HG02973 (cell line): Measurements from ENCODE around the gene PLEKHG3.
"Not testable (repeated sequence)": the region's sequence is repeated elsewhere in the genome, so short reads cannot be mapped to it uniquely, and the experiment has no call there.

Experiments used
- ATAC-seq: cut with Tn5 transposase; IDR thresholded peaks from one replicate; pipeline ENCODE4 v1.9.1; 2021; ENCODE audit warnings: moderate library complexity; ENCODE audit not compliant: unreplicated experiment

PLEKHG3 gene

GRCh38 chr14:64704143-64704742 lies at the start of gene PLEKHG3:
PLEKHG3 (plus strand) TSS chr14:64704424; CDS start chr14:64727632, 23,208 bp downstream.
- ATAC-seq: no peak

- ATAC-seq: no peak
Measured at GRCh38 chr14:64654901-64655300, 49.3 kb upstream of the PLEKHG3 start.

- no peak for ATAC-seq
Measured at GRCh38 chr14:64656986-64657385, 47.2 kb upstream of the PLEKHG3 start.

GRCh38 chr14:64658201-64658600 lies 46.0 kb upstream of the PLEKHG3 start:
- no peak for ATAC-seq

- not testable (repeated sequence) for ATAC-seq
Measured at GRCh38 chr14:64658700-64659264, 45.4 kb upstream of the PLEKHG3 start.

GRCh38 chr14:64659366-64659765 lies 44.9 kb upstream of the PLEKHG3 start:
- no peak for ATAC-seq

- no peak for ATAC-seq
Measured at GRCh38 chr14:64663174-64663573, 41.0 kb upstream of the PLEKHG3 start.

GRCh38 chr14:64671591-64671990 lies 32.6 kb upstream of the PLEKHG3 start:
- ATAC-seq: no peak

GRCh38 chr14:64673316-64673715 lies 30.9 kb upstream of the PLEKHG3 start:
- ATAC-seq: no peak

- no peak for ATAC-seq
Measured at GRCh38 chr14:64673748-64674147, 30.5 kb upstream of the PLEKHG3 start.

GRCh38 chr14:64674829-64675228 lies 29.4 kb upstream of the PLEKHG3 start:
- ATAC-seq: no peak

GRCh38 chr14:64675312-64675711 lies 28.9 kb upstream of the PLEKHG3 start:
- no peak for ATAC-seq

GRCh38 chr14:64676410-64677008 lies 27.7 kb upstream of the PLEKHG3 start:
- ATAC-seq: no peak

- ATAC-seq: no peak
Measured at GRCh38 chr14:64680013-64680713, 24.1 kb upstream of the PLEKHG3 start.

- no peak for ATAC-seq
Measured at GRCh38 chr14:64680714-64681065, 23.5 kb upstream of the PLEKHG3 start.

GRCh38 chr14:64681796-64682710 lies 22.2 kb upstream of the PLEKHG3 start:
- no peak for ATAC-seq

- ATAC-seq: no peak
Measured at GRCh38 chr14:64682843-64683242, 21.4 kb upstream of the PLEKHG3 start.

GRCh38 chr14:64683264-64683663 lies 21.0 kb upstream of the PLEKHG3 start:
- ATAC-seq: no peak

GRCh38 chr14:64684091-64684490 lies 20.1 kb upstream of the PLEKHG3 start:
- no peak for ATAC-seq

- no peak for ATAC-seq
Measured at GRCh38 chr14:64685371-64686281, 18.6 kb upstream of the PLEKHG3 start.
